H1 (cell line): Measurements from ENCODE around the gene SLAMF6. TPM values are rescaled to one million over a fixed set of nuclear protein-coding genes. Genes with fewer than 3 reads are reported as not detected.

ENCODE experiments used
- CTCF ChIA-PET: fragments of 300-600 bp; sonication (Branson Sonifier 250); formaldehyde crosslinking; loops from one replicate; lab custom pipeline; 2021; ENCODE audit not compliant: partially characterized antibody; lab: Charles Lee
- POLR2A ChIA-PET: fragments of 300-600 bp; sonication (Branson Sonifier 250); formaldehyde crosslinking; loops from one replicate; lab custom pipeline; 2021; ENCODE audit warnings: inconsistent platforms; ENCODE audit not compliant: partially characterized antibody; lab: Charles Lee
- DNase-seq, 2 experiments: peaks; one replicate each; pipeline versions ENCODE4 v3.0.0 to v3.0.0-alpha.2; 2010 to 2022; ENCODE audit warnings: low spot score in 2 of 2, low read depth in 1 of 2, mixed read lengths in 1 of 2
- FAIRE-seq: peaks from 2 replicates; lab custom pipeline; 2011; peaks lifted over from hg19 to GRCh38; lab: Jason Lieb, UNC
- H2AFZ ChIP-seq: 2 replicates; pipeline ENCODE4 v1.8.1; 2012; ENCODE audit warnings: low read length, inconsistent platforms
- H2AK5ac ChIP-seq: 2 replicates; pipeline ENCODE4 v1.6.1; 2013; ENCODE audit warnings: low read depth, low read length
- H2BK120ac ChIP-seq: replicated peaks from 2 replicates; pipeline ENCODE3; 2013; ENCODE audit warnings: low read depth, low read length, inconsistent platforms
- H2BK12ac ChIP-seq: 2 replicates; pipeline ENCODE4 v1.6.1; 2013; ENCODE audit warnings: low read depth, low read length
- H2BK15ac ChIP-seq: 2 replicates; pipeline ENCODE4 v1.6.1; 2013; ENCODE audit warnings: low read length
- H2BK20ac ChIP-seq: 2 replicates; pipeline ENCODE4 v1.6.1; 2013; ENCODE audit warnings: low read length
- H2BK5ac ChIP-seq: 2 replicates; pipeline ENCODE4 v1.6.1; 2013; ENCODE audit warnings: low read depth, low read length
- H3K14ac ChIP-seq: 2 replicates; pipeline ENCODE4 v1.6.1; 2013; ENCODE audit warnings: inconsistent platforms; ENCODE audit not compliant: insufficient read length
- H3K18ac ChIP-seq: 2 replicates; pipeline ENCODE4 v1.6.1; 2013; ENCODE audit warnings: low read length; ENCODE audit errors: extremely low read depth
- H3K23ac ChIP-seq: 2 replicates; pipeline ENCODE4 v1.6.1; 2013; ENCODE audit warnings: inconsistent platforms; ENCODE audit not compliant: insufficient read length
- H3K23me2 ChIP-seq: 2 replicates; pipeline ENCODE4 v1.6.1; 2013; ENCODE audit warnings: low read depth, low read length
- H3K27ac ChIP-seq: 2 replicates; pipeline ENCODE4 v1.6.1; 2011; ENCODE audit warnings: low read depth, low read length, inconsistent platforms
- H3K27me3 ChIP-seq, 4 experiments: replicated peaks in 1 of 4; 1 replicate in 1 of 4; 2 replicates in 3 of 4; pipeline versions ENCODE4 v1.6.1 to v1.8.1; 2011 to 2013; ENCODE audit warnings: low read length in 3 of 4, mild to moderate bottlenecking in 3 of 4, inconsistent platforms in 2 of 4, mixed read lengths in 2 of 4, moderate library complexity in 1 of 4; ENCODE audit not compliant: control insufficient read depth in 3 of 4, insufficient read depth in 3 of 4; ENCODE audit errors: extremely low read depth in 1 of 4
- H3K36me3 ChIP-seq, 4 experiments: 2 replicates each; pipeline versions ENCODE4 v1.6.1 to v1.8.1; 2011 to 2013; ENCODE audit warnings: mild to moderate bottlenecking in 4 of 4, low read length in 3 of 4, moderate library complexity in 2 of 4, control low read depth in 1 of 4, inconsistent platforms in 1 of 4; ENCODE audit not compliant: insufficient read depth in 4 of 4, control insufficient read depth in 2 of 4
- H3K4ac ChIP-seq: replicated peaks from 2 replicates; pipeline ENCODE3; 2013; ENCODE audit warnings: low read length, low read depth, mixed read lengths, inconsistent platforms; ENCODE audit not compliant: insufficient read length
- H3K4me1 ChIP-seq, 4 experiments: replicated peaks in 1 of 4; 1 replicate in 1 of 4; 2 replicates in 3 of 4; pipeline versions ENCODE4 v1.6.1 to v1.8.1; 2011 to 2013; ENCODE audit warnings: low read length in 3 of 4, inconsistent platforms in 2 of 4, mixed read lengths in 1 of 4; ENCODE audit not compliant: insufficient read depth in 4 of 4, control insufficient read depth in 3 of 4
- H3K4me2 ChIP-seq, 2 experiments: 2 replicates each; pipeline versions ENCODE4 v1.6.1 to v1.8.1; 2011 to 2013; ENCODE audit warnings: low read depth in 2 of 2, low read length in 2 of 2, control low read depth in 1 of 2, inconsistent platforms in 1 of 2, mild to moderate bottlenecking in 1 of 2; ENCODE audit not compliant: insufficient read depth in 1 of 2
- H3K4me3 ChIP-seq, 4 experiments: fragments of 200-600, 300-600 bp in 1 of 4; sonication (generic), shearing (Covaris generic), sonication (Bioruptor Twin) in 1 of 4; 2 replicates each; pipeline versions ENCODE4 v1.5.1 to v1.8.1; 2011 to 2016; ENCODE audit warnings: low read length in 4 of 4, low read depth in 3 of 4, control low read depth in 2 of 4, inconsistent platforms in 2 of 4, mild to moderate bottlenecking in 2 of 4, mixed read lengths in 1 of 4, moderate library complexity in 1 of 4; ENCODE audit not compliant: insufficient read depth in 2 of 4; ENCODE audit errors: extremely low read depth in 1 of 4
- H3K56ac ChIP-seq: replicated peaks from 2 replicates; pipeline ENCODE3; 2013; ENCODE audit warnings: low read depth, mild to moderate bottlenecking, mixed read lengths, low read length, inconsistent platforms; ENCODE audit not compliant: insufficient read length
- H3K79me1 ChIP-seq: 2 replicates; pipeline ENCODE4 v1.6.1; 2013; ENCODE audit warnings: low read depth, low read length, control low read depth
- H3K79me2 ChIP-seq, 2 experiments: 2 replicates each; pipeline versions ENCODE4 v1.6.1 to v1.8.1; 2012 to 2013; ENCODE audit warnings: low read length in 2 of 2, mild to moderate bottlenecking in 2 of 2, inconsistent platforms in 1 of 2; ENCODE audit not compliant: insufficient read depth in 2 of 2, control insufficient read depth in 1 of 2
- H3K9ac ChIP-seq, 4 experiments: replicated peaks in 1 of 4; 1 replicate in 1 of 4; 2 replicates in 3 of 4; pipeline versions ENCODE4 v1.6.1 to v1.8.1; 2011 to 2013; ENCODE audit warnings: low read depth in 3 of 4, low read length in 3 of 4, control low read depth in 2 of 4, mild to moderate bottlenecking in 2 of 4, moderate library complexity in 2 of 4, inconsistent platforms in 1 of 4; ENCODE audit errors: extremely low read depth in 1 of 4
- H3K9me3 ChIP-seq, 2 experiments: 2 replicates each; pipeline versions ENCODE4 v1.6.1 to v1.8.1; 2012 to 2013; ENCODE audit warnings: mild to moderate bottlenecking in 2 of 2, moderate library complexity in 2 of 2, control low read depth in 1 of 2, inconsistent platforms in 1 of 2, low read depth in 1 of 2, low read length in 1 of 2, mixed read lengths in 1 of 2; ENCODE audit not compliant: insufficient read depth in 2 of 2
- H4K20me1 ChIP-seq, 2 experiments: replicated peaks in 1 of 2; 2 replicates each; pipeline versions ENCODE3 to v1.8.1; 2011 to 2013; ENCODE audit warnings: inconsistent platforms in 2 of 2, low read length in 2 of 2, mild to moderate bottlenecking in 1 of 2; ENCODE audit not compliant: insufficient read depth in 2 of 2, control insufficient read depth in 1 of 2
- H4K5ac ChIP-seq: 2 replicates; pipeline ENCODE4 v1.6.1; 2013; ENCODE audit warnings: low read length, low read depth, mixed read lengths, inconsistent platforms; ENCODE audit not compliant: insufficient read length
- H4K8ac ChIP-seq: 2 replicates; pipeline ENCODE4 v1.8.0; 2013; ENCODE audit warnings: mild to moderate bottlenecking, moderate library complexity, low read length, inconsistent platforms; ENCODE audit not compliant: insufficient read depth; ENCODE audit errors: extremely low read depth
- H4K91ac ChIP-seq: replicated peaks from 2 replicates; pipeline ENCODE3; 2013; ENCODE audit warnings: low read length, mixed read lengths, inconsistent platforms; ENCODE audit not compliant: insufficient read length
- CBX8 ChIP-seq: fragments of 300-800, 300-1000 bp; sonication (generic); IDR thresholded peaks from 2 replicates; pipeline ENCODE4 v1.7.1; 2016; ENCODE audit warnings: low read depth, low read length, borderline replicate concordance
- CHD1 ChIP-seq: IDR thresholded peaks from 2 replicates; pipeline ENCODE4 v1.6.1; 2012; ENCODE audit warnings: low read depth, low read length, improper control_type of control experiment
- EZH2 ChIP-seq: fragments of 200-600 bp; sonication (generic); IDR thresholded peaks from 2 replicates; pipeline ENCODE4 v1.7.1; 2012; ENCODE audit warnings: low read depth, mild to moderate bottlenecking, moderate library complexity, low read length, inconsistent platforms; ENCODE audit not compliant: severe bottlenecking
- HDAC2 ChIP-seq, 2 experiments: fragments of 300-600 bp in 1 of 2; sonication (generic) in 1 of 2; IDR thresholded peaks; 2 replicates each; pipeline ENCODE4 v1.6.1; 2011 to 2012; ENCODE audit warnings: low read depth in 2 of 2, low read length in 2 of 2, mild to moderate bottlenecking in 2 of 2, moderate library complexity in 2 of 2, borderline replicate concordance in 1 of 2, inconsistent platforms in 1 of 2
- HDAC6 ChIP-seq: IDR thresholded peaks from one replicate; pipeline ENCODE4 v1.7.1; 2012; ENCODE audit warnings: low read depth, mild to moderate bottlenecking, inconsistent platforms, low read length, moderate library complexity
- KDM1A ChIP-seq: fragments of 200-600, 300-600 bp; sonication (generic); IDR thresholded peaks from 2 replicates; pipeline ENCODE4 v1.7.1; 2016; ENCODE audit warnings: mild to moderate bottlenecking, low read length, borderline replicate concordance
- KDM4A ChIP-seq: IDR thresholded peaks from one replicate; pipeline ENCODE4 v1.7.1; 2012; ENCODE audit warnings: low read depth, mild to moderate bottlenecking, moderate library complexity, low read length, inconsistent platforms; ENCODE audit not compliant: severe bottlenecking
- MAFK ChIP-seq: IDR thresholded peaks from 2 replicates; pipeline ENCODE4 v1.6.1; 2012; ENCODE audit warnings: low read depth, mild to moderate bottlenecking, improper control_type of control experiment, low read length
- POU5F1 ChIP-seq: IDR thresholded peaks from 2 replicates; pipeline ENCODE4 v1.6.1; 2011; ENCODE audit warnings: low read depth, mild to moderate bottlenecking, low read length, moderate library complexity
- RAD21 ChIP-seq, 2 experiments: IDR thresholded peaks in 1 of 2; conservative IDR thresholded peaks in 1 of 2; 2 replicates each; pipeline ENCODE4 v1.6.1; 2011; ENCODE audit warnings: low read depth in 2 of 2, low read length in 2 of 2, improper control_type of control experiment in 1 of 2, inconsistent platforms in 1 of 2, mild to moderate bottlenecking in 1 of 2, moderate library complexity in 1 of 2
- SAP30 ChIP-seq: fragments of 300-600 bp; sonication (generic); IDR thresholded peaks from 2 replicates; pipeline ENCODE4 v1.7.1; 2012; ENCODE audit warnings: low read length, moderate library complexity, mild to moderate bottlenecking, inconsistent platforms; ENCODE audit not compliant: insufficient read depth, insufficient replicate concordance
- SIN3A ChIP-seq, 2 experiments: IDR thresholded peaks in 1 of 2; conservative IDR thresholded peaks in 1 of 2; 2 replicates each; pipeline ENCODE4 v1.6.1; 2011 to 2012; ENCODE audit warnings: low read length in 2 of 2, improper control_type of control experiment in 1 of 2, low read depth in 1 of 2, mild to moderate bottlenecking in 1 of 2
- SP4 ChIP-seq: IDR thresholded peaks from 2 replicates; pipeline ENCODE4 v1.6.1; 2012; ENCODE audit warnings: low read length, inconsistent platforms
- SUZ12 ChIP-seq: fragments of 200-600 bp; sonication (generic); IDR thresholded peaks from 2 replicates; pipeline ENCODE4 v1.6.1; 2012; ENCODE audit warnings: mild to moderate bottlenecking, inconsistent platforms, low read length, moderate library complexity, mixed read lengths
- WGBS, 2 experiments: shearing (Covaris generic) in 1 of 2; methylation state at CpG; one replicate each; pipeline versions ENCODE4 v1.1.6 to v1.1.7; 2013 to 2015; ENCODE audit warnings: low lambda C conversion rate in 2 of 2, mixed read lengths in 2 of 2, inconsistent platforms in 1 of 2, low coverage in 1 of 2, missing lambda C conversion rate in 1 of 2; ENCODE audit not compliant: insufficient replicate concordance in 2 of 2, insufficient coverage in 1 of 2, insufficient read length in 1 of 2; ENCODE audit errors: extremely low coverage in 1 of 2, missing lambda C conversion rate in 1 of 2; 5-methylcytosine and 5-hydroxymethylcytosine counted together
- polyA plus RNA-seq, 7 experiments: library from polyadenylated mRNA; depleted of rRNA in 3 of 7; stranded (reverse) in 5 of 7; unstranded in 2 of 7; fragments of >200 nt in 5 of 7; fragments of 200-250 nt in 2 of 7; gene quantifications; 1 replicate in 5 of 7; 2 replicates in 1 of 7; 4 replicates in 1 of 7; pipeline versions ENCODE4 v1.2.1 to v1.2.3, GENCODE V29; 2011 to 2013; ENCODE audit warnings: missing spikeins in 2 of 7, mixed read lengths in 2 of 7
- total RNA-seq: library from RNA; stranded (reverse); fragmentation: NEBNext Ultra II Directional; extraction: Animal tissue kit (Norgen Biotek cat#: 25700); gene quantifications from 2 replicates; pipeline ENCODE4 v1.2.1, GENCODE V29; 2021

Gene SLAMF6
- total and polyA plus RNA-seq, 2 of the 8 experiments (the other 6 are each of a cell fraction or from before 2014, with no cell fraction given): not detected

DNA sequence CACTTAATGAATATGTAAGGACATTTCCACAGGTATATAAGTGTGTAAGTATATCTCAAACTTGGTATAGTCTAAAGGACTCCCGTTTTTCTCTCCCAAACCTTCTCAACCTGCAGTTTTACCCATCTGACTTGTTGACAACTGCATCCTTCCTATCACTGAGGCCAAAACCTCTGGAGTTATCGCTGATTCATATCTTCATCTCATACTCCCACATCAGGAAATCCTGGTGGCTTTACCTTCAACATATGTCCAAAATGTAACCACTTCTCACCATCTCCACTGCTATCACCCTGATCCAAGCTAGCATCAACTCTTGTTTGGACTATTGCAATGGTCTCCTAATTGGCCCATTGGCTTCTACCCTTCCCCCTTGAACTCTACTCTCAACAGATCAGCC, 30.4 kb downstream of the SLAMF6 start:
- Histone ChIP-seq H2BK120ac (no peak overlapping the region), H3K27me3 (no peaks in the 10 kb centered on the region), H2AK5ac (no peak overlapping the region), H3K14ac (no peak overlapping the region), H3K4me3 (no peak overlapping the region), H3K4ac (no peak overlapping the region), H3K18ac (no peak overlapping the region), H2BK20ac (no peak overlapping the region), H3K36me3 (no peaks in the 10 kb centered on the region), H3K79me2 (no peaks in the 10 kb centered on the region), H4K5ac (no peak overlapping the region), H3K9ac (no peak overlapping the region), H3K79me1 (no peaks in the 10 kb centered on the region), H3K56ac (no peak overlapping the region), H3K23ac (no peak overlapping the region), H3K23me2 (no peaks in the 10 kb centered on the region), H4K8ac (no peak overlapping the region), H3K4me1 (no peaks in the 10 kb centered on the region), H2BK12ac (no peak overlapping the region), H2BK15ac (no peak overlapping the region), H3K4me2 (no peak overlapping the region), H2BK5ac (no peak overlapping the region), H3K27ac (no peak overlapping the region), H4K20me1 (no peaks in the 10 kb centered on the region), H2AFZ (no peak overlapping the region), H3K9me3 (no peaks in the 10 kb centered on the region), H4K91ac (no peak overlapping the region)
- ChIA-PET POLR2A (no interaction called here), CTCF (no interaction called here)
- FAIRE-seq (no peak), DNase-seq (no peak)
- WGBS, 2 experiments: 92% methylated on average over 2 of the region's 2 CpGs; no CpG with 5 or more reads in 1 of the 2 experiments
- TF ChIP-seq SIN3A (conservative IDR thresholded peaks at IDR 0.05 in 1 of 2, IDR thresholded peaks at IDR 0.05 in 1 of 2; ENCODE audit: low read depth in 1 of 2, low read length in 2 of 2) (no peak), HDAC2 (IDR thresholded peaks at IDR 0.05; ENCODE audit: borderline replicate concordance in 1 of 2, low read depth in 2 of 2, low read length in 2 of 2) (no peak), EZH2 (no peak), MAFK (no peak), SAP30 (no peak), CHD1 (no peak), HDAC6 (no peak), KDM1A (no peak), CBX8 (no peak), SP4 (no peak), SUZ12 (no peak), POU5F1 (no peak), KDM4A (no peak), RAD21 (IDR thresholded peaks at IDR 0.05 in 1 of 2, conservative IDR thresholded peaks at IDR 0.05 in 1 of 2; ENCODE audit: low read depth in 2 of 2, low read length in 2 of 2) (no peak)
